ENCODE measurements around the gene MOXD1.

Gene MOXD1

GRCh38 chr6:132399376-132400074, 1.8 kb downstream of the MOXD1 start:
- no peak for DNase-seq (ENCODE audit: low read depth)

GRCh38 chr6:132395015-132395597, 6.2 kb downstream of the MOXD1 start:
- DNase-seq (ENCODE audit: low read depth), result no peak

GRCh38 chr6:132392792-132393191, 8.5 kb downstream of the MOXD1 start:
- DNase-seq (ENCODE audit: low read depth), result no peak

GRCh38 chr6:132392270-132392646, 9.0 kb downstream of the MOXD1 start:
- no peak for DNase-seq (ENCODE audit: low read depth)

GRCh38 chr6:132391391-132392269, 9.6 kb downstream of the MOXD1 start:
- DNase-seq (ENCODE audit: low read depth), result no peak

GRCh38 chr6:132390451-132390850, 10.8 kb downstream of the MOXD1 start:
- no peak for DNase-seq (ENCODE audit: low read depth)

GRCh38 chr6:132390017-132390416, 11.3 kb downstream of the MOXD1 start:
- no peak for DNase-seq (ENCODE audit: low read depth)

- no peak for DNase-seq (ENCODE audit: low read depth)
Observed at GRCh38 chr6:132388291-132388690, 13.0 kb downstream of the MOXD1 start.

- DNase-seq (ENCODE audit: low read depth), result no peak
Observed at GRCh38 chr6:132382630-132383175, 18.6 kb downstream of the MOXD1 start.

- DNase-seq (ENCODE audit: low read depth), result no peak
Observed at GRCh38 chr6:132381381-132381780, 19.9 kb downstream of the MOXD1 start.

- DNase-seq (ENCODE audit: low read depth), result no peak
Observed at GRCh38 chr6:132380358-132381029, 20.8 kb downstream of the MOXD1 start.

GRCh38 chr6:132369526-132369925, 31.7 kb downstream of the MOXD1 start:
- no peak for DNase-seq (ENCODE audit: low read depth)

- no peak for DNase-seq (ENCODE audit: low read depth)
Observed at GRCh38 chr6:132368916-132369481, 32.3 kb downstream of the MOXD1 start.

GRCh38 chr6:132365281-132365907, 35.9 kb downstream of the MOXD1 start:
- no peak for DNase-seq (ENCODE audit: low read depth)

- no peak for DNase-seq (ENCODE audit: low read depth)
Observed at GRCh38 chr6:132364306-132365074, 36.8 kb downstream of the MOXD1 start.

GRCh38 chr6:132362442-132363185, 38.7 kb downstream of the MOXD1 start:
- DNase-seq (ENCODE audit: low read depth), result no peak

- DNase-seq (ENCODE audit: low read depth), result no peak
Observed at GRCh38 chr6:132361101-132361500, 40.2 kb downstream of the MOXD1 start.

- DNase-seq (ENCODE audit: low read depth), result no peak
Observed at GRCh38 chr6:132359886-132360285, 41.4 kb downstream of the MOXD1 start.

GRCh38 chr6:132357120-132357519, 44.2 kb downstream of the MOXD1 start:
- DNase-seq (ENCODE audit: low read depth), result no peak

All from stimulated activated CD8-positive, alpha-beta memory T cell treated with anti-CD3 and anti-CD28 coated beads, Interleukin-7, amount 100 ng/mL, for 24 hours (primary cell).